Naive thymus-derived CD8-positive, alpha-beta T cell (primary cell): ENCODE results near the gene XYLT1. TPM values are rescaled to one million over a fixed set of nuclear protein-coding genes. Genes with fewer than 3 reads are reported as not detected.

ENCODE experiments used
- ATAC-seq, 2 donors: fragments of 150-1000 bp; cut with Tn5 transposase in 1 of 2; sonication (Bioruptor Pico), chemical (Tn5 transposase) in 1 of 2; 1 replicate in 1 of 2; 2 replicates in 1 of 2; pipeline ENCODE4 v1.10.0; 2021; ENCODE audit warnings: mild to moderate bottlenecking in 2 of 2, moderate library complexity in 2 of 2
- POLR2A ChIA-PET: fragments of 350-600 bp; sonication (Branson Sonifier 250); formaldehyde crosslinking; loops from one replicate; lab custom pipeline; 2021; ENCODE audit warnings: antibody characterized with exemption; lab: Charles Lee
- DNase-seq, 10 donors: peaks; one replicate each; pipeline versions ENCODE4 v3.0.0 to v3.0.0-alpha.2; 2020 to 2022
- H3K27ac Mint-ChIP-seq, 10 donors: one replicate each; pipeline ENCODE4 v1.8.0; 2020 to 2022; ENCODE audit warnings: mild to moderate bottlenecking in 10 of 10, mixed read lengths in 10 of 10, moderate library complexity in 4 of 10, inconsistent platforms in 1 of 10
- H3K27me3 Mint-ChIP-seq, 5 donors: one replicate each; pipeline ENCODE4 v1.8.0; 2021 to 2022; ENCODE audit warnings: mixed read lengths in 5 of 5
- H3K36me3 Mint-ChIP-seq, 3 donors: one replicate each; pipeline ENCODE4 v1.8.0; 2020 to 2022; ENCODE audit warnings: mixed read lengths in 3 of 3, mild to moderate bottlenecking in 2 of 3, inconsistent platforms in 1 of 3
- H3K4me1 Mint-ChIP-seq, 4 donors: one replicate each; pipeline ENCODE4 v1.8.0; 2021 to 2022; ENCODE audit warnings: mixed read lengths in 4 of 4
- H3K4me3 Mint-ChIP-seq, 10 donors: one replicate each; pipeline ENCODE4 v1.8.0; 2020 to 2022; ENCODE audit warnings: mild to moderate bottlenecking in 10 of 10, mixed read lengths in 10 of 10, moderate library complexity in 6 of 10, inconsistent platforms in 1 of 10
- H3K9me3 Mint-ChIP-seq, 9 donors: one replicate each; pipeline ENCODE4 v1.8.0; 2020 to 2022; ENCODE audit warnings: mixed read lengths in 9 of 9, mild to moderate bottlenecking in 3 of 9, inconsistent platforms in 1 of 9, moderate library complexity in 1 of 9
- polyA plus RNA-seq, 3 donors: library from polyadenylated mRNA; unstranded; fragments of 300-500 nt; fragmentation: Illumina TruSeq; gene quantifications; one replicate each; pipeline ENCODE4 v1.2.3, GENCODE V29; 2021
- total RNA-seq, 8 experiments: library from RNA in 2 of 8; stranded (reverse) in 2 of 8; gene quantifications; one replicate each; pipeline ENCODE4 v1.2.3 and lab custom pipeline; 2021 to 2026

Gene XYLT1
- total and polyA plus RNA-seq, 5 experiments from 2014 or later = 0.44 to 50.7 (median 1.4) TPM

- ATAC-seq (no peak), DNase-seq (no peak)
- peaks cover 0 to 1% (median 0%) of the 10 kb centered on the region in 9 donors for H3K9me3 Mint-ChIP-seq
- H3K4me3 Mint-ChIP-seq = no peak overlapping the region
- no peaks in the 10 kb centered on the region for H3K27me3 Mint-ChIP-seq
- H3K4me1 Mint-ChIP-seq = peaks cover 0 to 3% (median 0%) of the 10 kb centered on the region in 4 donors
- POLR2A ChIA-PET = no interaction called here
- H3K36me3 Mint-ChIP-seq = peaks cover 0 to 21% (median 19%) of the 10 kb centered on the region in 3 donors
- H3K27ac Mint-ChIP-seq = no peak overlapping the region
Measured at GRCh38 chr16:17144431-17144830, 326.3 kb downstream of the XYLT1 start.

DNA sequence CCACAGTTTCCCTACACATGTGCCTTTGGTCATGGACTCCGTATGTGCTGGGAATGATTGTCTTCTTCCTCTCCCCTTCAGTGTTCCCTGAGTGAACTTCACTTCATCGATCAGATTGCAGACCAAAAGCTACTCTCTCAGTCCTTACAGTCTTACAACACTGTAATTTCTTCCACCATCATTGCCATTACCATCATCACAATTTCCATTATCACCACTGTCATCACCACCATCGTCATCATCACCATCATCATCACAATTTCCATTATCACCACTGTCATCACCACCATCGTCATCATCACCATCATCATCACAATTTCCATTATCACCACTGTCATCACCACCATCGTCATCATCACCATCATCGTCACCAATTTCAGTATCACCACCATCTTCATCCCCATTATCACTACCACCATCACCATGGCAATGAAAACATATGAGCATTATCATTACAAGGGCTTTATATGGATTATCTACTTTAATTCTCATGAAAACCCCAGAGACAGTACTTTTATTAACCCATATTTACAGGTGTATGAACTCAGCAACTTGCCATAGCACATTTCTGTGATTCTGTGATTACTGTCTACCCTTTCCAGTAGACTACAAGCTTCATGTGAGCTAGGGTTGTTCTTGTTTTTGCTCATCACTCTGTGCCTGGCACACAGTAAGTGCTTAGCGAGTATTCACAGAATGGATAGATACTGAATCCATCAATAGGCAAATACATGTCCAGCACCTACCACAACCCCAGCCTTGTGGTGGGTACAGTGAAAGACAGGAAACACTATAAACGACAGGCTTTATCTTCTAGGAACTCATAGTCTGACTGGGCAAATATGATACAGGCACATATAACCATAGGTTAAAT lies 327.0 kb downstream of the XYLT1 start:
- DNase-seq (no peak), ATAC-seq (no peak)
- Mint-ChIP-seq H3K9me3 (peaks cover 0 to 2% (median 0%) of the 10 kb centered on the region in 9 donors), H3K4me3 (no peak overlapping the region), H3K27me3 (no peaks in the 10 kb centered on the region), H3K27ac (no peak overlapping the region), H3K4me1 (peaks cover 0 to 3% (median 0%) of the 10 kb centered on the region in 4 donors), H3K36me3 (peaks cover 0 to 27% (median 25%) of the 10 kb centered on the region in 3 donors)
- POLR2A ChIA-PET = no interaction called here

- no peaks in the 10 kb centered on the region for H3K27me3 Mint-ChIP-seq
- H3K4me1 Mint-ChIP-seq = peaks cover 0 to 9% (median 6%) of the 10 kb centered on the region in 4 donors
- peak overlapping the region in 1 of 10 donors; percentile 33 for H3K27ac Mint-ChIP-seq
- DNase-seq (no peak), ATAC-seq (no peak)
- POLR2A ChIA-PET = no interaction called here
- peaks cover 7 to 73% (median 51%) of the 10 kb centered on the region in 3 donors for H3K36me3 Mint-ChIP-seq
- H3K4me3 Mint-ChIP-seq = no peak overlapping the region
- peaks cover 0 to 2% (median 0%) of the 10 kb centered on the region in 9 donors for H3K9me3 Mint-ChIP-seq
Measured at GRCh38 chr16:17138801-17139200, 332.0 kb downstream of the XYLT1 start.

DNA sequence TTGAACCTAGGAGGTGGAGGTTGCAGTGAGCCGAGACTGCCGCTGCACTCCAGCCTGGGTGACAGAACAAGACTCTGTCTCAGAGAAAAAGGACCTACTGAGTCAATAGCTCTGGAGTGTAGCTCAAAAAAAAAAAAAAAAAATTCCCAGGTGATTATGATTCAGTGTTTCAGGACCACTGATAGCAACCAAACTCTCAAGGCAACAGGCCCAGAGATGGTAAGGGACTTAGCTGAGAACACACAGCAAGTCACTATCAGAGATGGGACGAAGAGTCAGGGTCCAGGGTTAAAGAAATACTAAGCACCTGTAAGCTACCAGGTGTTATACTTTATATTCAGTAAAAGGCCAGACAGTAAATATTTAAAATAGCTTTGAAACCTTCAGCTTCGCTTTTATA lies 335.3 kb downstream of the XYLT1 start:
- peaks cover 16 to 34% (median 20%) of the 10 kb centered on the region in 4 donors for H3K4me1 Mint-ChIP-seq
- POLR2A ChIA-PET = no interaction called here
- H3K27me3 Mint-ChIP-seq = no peaks in the 10 kb centered on the region
- H3K4me3 Mint-ChIP-seq = no peak overlapping the region
- no peak for ATAC-seq
- peaks cover 7 to 83% (median 47%) of the 10 kb centered on the region in 3 donors for H3K36me3 Mint-ChIP-seq
- no peak overlapping the region for H3K27ac Mint-ChIP-seq
- DNase-seq = no peak
- H3K9me3 Mint-ChIP-seq = peaks cover 0 to 2% (median 0%) of the 10 kb centered on the region in 9 donors

GRCh38 chr16:17134586-17134985 lies 336.2 kb downstream of the XYLT1 start:
- ATAC-seq (no peak), DNase-seq (no peak)
- Mint-ChIP-seq H3K27me3 (no peaks in the 10 kb centered on the region), H3K9me3 (peaks cover 0 to 2% (median 0%) of the 10 kb centered on the region in 9 donors), H3K27ac (peak overlapping the region in 2 of 10 donors; percentile 37 to 55), H3K4me1 (peaks cover 18 to 40% (median 25%) of the 10 kb centered on the region in 4 donors), H3K4me3 (no peak overlapping the region), H3K36me3 (peaks cover 7 to 76% (median 42%) of the 10 kb centered on the region in 3 donors)
- POLR2A ChIA-PET = no interaction called here

- no peak for ATAC-seq
- peak overlapping the region in 1 of 10 donors; percentile 3 for H3K27ac Mint-ChIP-seq
- H3K9me3 Mint-ChIP-seq = no peaks in the 10 kb centered on the region
- H3K4me3 Mint-ChIP-seq = no peak overlapping the region
- H3K36me3 Mint-ChIP-seq = peaks cover 7 to 68% (median 35%) of the 10 kb centered on the region in 3 donors
- no peak for DNase-seq
- no peaks in the 10 kb centered on the region for H3K27me3 Mint-ChIP-seq
- POLR2A ChIA-PET = no interaction called here
- peaks cover 18 to 40% (median 25%) of the 10 kb centered on the region in 4 donors for H3K4me1 Mint-ChIP-seq
Measured at GRCh38 chr16:17133851-17134250, 336.9 kb downstream of the XYLT1 start.

DNA sequence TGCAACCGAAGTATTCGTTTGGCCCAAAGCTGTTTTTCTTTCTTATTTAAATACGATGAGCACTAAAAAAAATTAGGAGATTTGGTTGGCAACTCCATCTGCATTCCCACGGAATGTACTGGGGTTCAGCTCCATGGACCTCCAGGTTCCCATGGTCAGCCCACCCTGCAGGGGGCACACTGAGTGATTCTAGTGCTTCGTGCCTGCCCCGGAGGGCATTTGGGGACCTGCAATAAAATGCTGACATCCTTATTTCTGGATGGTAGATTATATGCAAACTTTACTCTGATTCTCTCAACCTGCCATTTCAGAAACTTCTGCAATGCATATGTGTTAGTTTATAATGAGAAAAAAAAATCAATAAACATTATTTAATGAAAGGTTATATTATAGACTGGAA lies 339.4 kb downstream of the XYLT1 start:
- peaks cover 18 to 40% (median 25%) of the 10 kb centered on the region in 4 donors for H3K4me1 Mint-ChIP-seq
- no peaks in the 10 kb centered on the region for H3K9me3 Mint-ChIP-seq
- H3K4me3 Mint-ChIP-seq = no peak overlapping the region
- no peaks in the 10 kb centered on the region for H3K27me3 Mint-ChIP-seq
- peak overlapping the region in 1 of 10 donors; percentile 9 for H3K27ac Mint-ChIP-seq
- H3K36me3 Mint-ChIP-seq = peaks cover 8 to 67% (median 46%) of the 10 kb centered on the region in 3 donors
- no peak for ATAC-seq
- POLR2A ChIA-PET = no interaction called here
- DNase-seq = no peak

DNA sequence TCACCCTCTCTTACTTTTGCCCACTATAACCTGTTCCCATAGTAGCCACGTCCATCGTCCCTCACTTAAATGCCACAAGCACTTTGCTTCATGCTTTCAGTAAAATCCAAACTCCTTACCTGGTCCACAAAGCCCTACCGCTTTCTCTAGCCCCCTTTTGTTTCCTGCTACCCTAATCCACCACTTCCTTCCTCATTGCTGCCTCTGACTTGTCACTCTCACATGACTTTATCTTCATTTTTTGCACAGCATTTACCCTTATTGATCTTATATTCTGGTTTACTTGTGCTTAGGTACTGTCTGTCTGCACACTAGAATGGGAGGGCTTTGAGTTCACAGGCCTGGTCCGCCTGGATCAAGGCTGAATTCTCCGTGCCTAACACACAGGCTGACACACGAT lies 340.0 kb downstream of the XYLT1 start:
- peak in 3 of 10 donors; percentile 1 to 38 (median 16) for DNase-seq
- POLR2A ChIA-PET = no interaction called here
- peaks cover 18 to 40% (median 25%) of the 10 kb centered on the region in 4 donors for H3K4me1 Mint-ChIP-seq
- H3K4me3 Mint-ChIP-seq = peak overlapping the region in 6 of 10 donors; percentile 1 to 13 (median 5)
- peak in 1 of 2 donors; percentile 63 for ATAC-seq
- H3K36me3 Mint-ChIP-seq = peaks cover 8 to 66% (median 47%) of the 10 kb centered on the region in 3 donors
- peak overlapping the region in 8 of 10 donors; percentile 1 to 39 (median 12) for H3K27ac Mint-ChIP-seq
- H3K27me3 Mint-ChIP-seq = no peaks in the 10 kb centered on the region
- no peaks in the 10 kb centered on the region for H3K9me3 Mint-ChIP-seq

DNA sequence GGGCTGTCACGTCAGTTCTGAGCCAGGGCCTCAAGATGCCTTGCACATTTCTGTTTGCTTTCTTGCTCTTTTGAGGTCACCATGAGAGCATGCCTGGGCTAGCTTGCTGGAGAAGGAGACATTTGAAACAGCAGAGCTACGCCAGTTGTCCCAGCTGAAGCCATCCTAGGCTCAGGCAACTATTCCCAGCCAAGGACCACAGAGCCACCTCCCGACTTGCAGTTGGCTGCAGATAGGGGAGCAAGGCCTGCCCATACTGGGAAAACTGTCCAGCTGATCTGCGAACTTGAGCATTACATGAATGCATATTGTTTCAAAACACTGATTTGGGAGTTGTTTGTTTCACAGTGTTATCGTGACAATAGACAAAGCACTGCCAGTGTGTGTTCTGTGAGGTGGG lies 340.8 kb downstream of the XYLT1 start:
- Mint-ChIP-seq H3K27ac (peak overlapping the region in 1 of 10 donors; percentile 9), H3K4me1 (peaks cover 18 to 40% (median 24%) of the 10 kb centered on the region in 4 donors), H3K4me3 (peak overlapping the region in 1 of 10 donors; percentile 2), H3K9me3 (no peaks in the 10 kb centered on the region), H3K36me3 (peaks cover 15 to 66% (median 55%) of the 10 kb centered on the region in 3 donors), H3K27me3 (no peaks in the 10 kb centered on the region)
- DNase-seq (no peak), ATAC-seq (no peak)
- POLR2A ChIA-PET = interaction anchor here (0.5 kb wide), 1 partner anchor 132 kb away, joined by 4 read pairs; no protein-coding TSS in a partner anchor

- Mint-ChIP-seq H3K9me3 (no peaks in the 10 kb centered on the region), H3K4me1 (peaks cover 15 to 31% (median 21%) of the 10 kb centered on the region in 4 donors), H3K36me3 (peaks cover 21 to 66% (median 58%) of the 10 kb centered on the region in 3 donors), H3K27me3 (no peaks in the 10 kb centered on the region), H3K27ac (peak overlapping the region in 1 of 10 donors; percentile 2), H3K4me3 (no peak overlapping the region)
- POLR2A ChIA-PET = interaction anchor here (0.6 kb wide), 1 partner anchor 24 kb away, joined by 3 read pairs; no protein-coding TSS in a partner anchor
- DNase-seq (no peak), ATAC-seq (no peak)
Measured at GRCh38 chr16:17128791-17129190, 342.0 kb downstream of the XYLT1 start.

DNA sequence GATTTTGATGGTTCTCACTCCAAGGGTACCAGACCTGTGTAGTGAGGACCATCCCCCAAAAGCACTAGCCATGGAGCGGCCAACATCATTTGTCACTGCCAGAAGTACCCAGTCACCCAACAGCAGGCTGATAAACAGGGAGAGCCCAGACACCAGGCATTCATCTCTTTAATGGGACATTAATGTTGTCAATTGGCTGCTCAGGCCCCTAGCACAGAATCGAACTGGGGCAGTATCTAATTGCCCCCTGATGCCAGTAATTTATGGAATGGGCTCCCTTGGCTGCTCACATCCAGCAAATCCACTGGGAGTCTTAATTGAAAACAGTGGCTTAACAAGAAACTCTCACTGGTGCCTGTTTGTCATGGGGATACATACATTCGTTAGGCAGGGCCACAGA lies 344.6 kb downstream of the XYLT1 start:
- no peak overlapping the region for H3K4me3 Mint-ChIP-seq
- no peak overlapping the region for H3K27ac Mint-ChIP-seq
- H3K9me3 Mint-ChIP-seq = no peaks in the 10 kb centered on the region
- DNase-seq (no peak), ATAC-seq (no peak)
- H3K4me1 Mint-ChIP-seq = peaks cover 8 to 13% (median 13%) of the 10 kb centered on the region in 4 donors
- POLR2A ChIA-PET = no interaction called here
- peaks cover 22 to 64% (median 55%) of the 10 kb centered on the region in 3 donors for H3K36me3 Mint-ChIP-seq
- H3K27me3 Mint-ChIP-seq = no peaks in the 10 kb centered on the region

DNA sequence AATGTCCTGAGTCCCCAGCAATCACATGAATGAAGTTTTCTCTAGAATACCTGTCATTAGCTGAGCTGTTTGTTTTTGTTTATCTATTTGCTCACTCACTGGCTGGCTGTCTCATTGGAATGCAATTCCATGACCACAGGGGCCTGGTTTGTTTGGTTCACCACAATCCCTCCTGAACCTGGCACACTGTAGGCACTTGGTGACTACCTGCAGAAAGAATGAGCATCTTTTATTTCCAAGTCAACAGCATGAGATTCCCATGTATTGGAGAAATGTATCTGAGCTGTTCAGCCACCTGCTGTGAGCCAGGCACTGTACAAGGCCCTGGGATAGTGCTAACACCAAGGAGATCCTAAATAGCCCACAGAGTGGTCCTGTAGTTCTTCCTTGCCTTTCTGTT lies 345.1 kb downstream of the XYLT1 start:
- Mint-ChIP-seq H3K27ac (no peak overlapping the region), H3K9me3 (no peaks in the 10 kb centered on the region), H3K36me3 (peaks cover 22 to 64% (median 57%) of the 10 kb centered on the region in 3 donors), H3K27me3 (no peaks in the 10 kb centered on the region), H3K4me1 (peaks cover 7 to 8% (median 8%) of the 10 kb centered on the region in 4 donors), H3K4me3 (no peak overlapping the region)
- no peak for DNase-seq
- POLR2A ChIA-PET = no interaction called here
- ATAC-seq = no peak
